Measurements from ENCODE around the gene HOXD12.

Gene HOXD12

GRCh38 chr2:176099728-176100546, at the start of gene HOXD12:
TSS of gene HOXD12 (plus strand) at chr2:176099795. CDS start at chr2:176099802, 7 bp downstream.
- no peak for FAIRE-seq

- FAIRE-seq: no peak
Measured at GRCh38 chr2:176056406-176056805, 43.2 kb upstream of the HOXD12 start.

- no peak for FAIRE-seq
Measured at GRCh38 chr2:176063958-176064357, 35.6 kb upstream of the HOXD12 start.

- no peak for FAIRE-seq
Measured at GRCh38 chr2:176066645-176067588, 32.7 kb upstream of the HOXD12 start.

DNA sequence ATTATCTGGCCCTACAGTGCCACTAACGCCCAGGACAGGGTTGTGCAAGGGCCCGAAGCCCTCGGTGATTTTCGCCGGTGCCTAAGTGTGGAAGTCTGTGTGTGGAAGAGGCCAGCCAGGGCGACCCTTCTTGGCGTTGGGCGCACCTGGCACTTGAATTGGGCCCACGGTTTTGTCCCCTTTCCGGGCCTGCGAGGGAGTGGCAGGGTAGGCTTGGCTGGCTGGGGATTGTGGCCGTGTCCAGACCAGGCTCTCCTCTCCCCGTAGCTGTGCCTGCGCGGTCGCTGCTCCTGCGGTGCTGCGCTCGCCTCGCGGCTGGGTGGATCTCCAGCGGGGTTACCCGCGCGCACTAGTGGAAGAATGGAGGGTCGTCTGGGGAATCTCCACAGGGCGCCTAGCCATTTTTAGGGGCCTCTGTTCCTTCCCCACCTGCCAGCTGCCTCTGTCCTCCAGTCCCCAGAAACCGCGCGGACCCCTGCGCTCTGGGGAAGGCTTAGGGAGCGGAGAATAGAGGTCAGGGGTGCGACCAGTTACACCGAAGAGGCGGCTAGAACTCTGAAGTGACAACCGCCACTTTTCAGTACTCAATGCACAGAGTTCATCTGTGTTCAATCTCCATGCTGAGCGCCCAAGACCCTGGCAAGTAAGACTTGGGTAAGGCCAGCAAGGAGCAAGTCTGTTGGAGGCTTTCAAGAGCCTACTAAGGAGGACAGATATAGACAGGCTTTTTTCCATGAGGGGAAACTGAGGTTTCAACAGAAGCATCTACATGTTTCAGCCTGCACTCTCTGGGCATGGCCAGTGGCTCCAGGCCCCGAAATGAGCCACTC, 31.8 kb upstream of the HOXD12 start:
- no peak for FAIRE-seq

DNA sequence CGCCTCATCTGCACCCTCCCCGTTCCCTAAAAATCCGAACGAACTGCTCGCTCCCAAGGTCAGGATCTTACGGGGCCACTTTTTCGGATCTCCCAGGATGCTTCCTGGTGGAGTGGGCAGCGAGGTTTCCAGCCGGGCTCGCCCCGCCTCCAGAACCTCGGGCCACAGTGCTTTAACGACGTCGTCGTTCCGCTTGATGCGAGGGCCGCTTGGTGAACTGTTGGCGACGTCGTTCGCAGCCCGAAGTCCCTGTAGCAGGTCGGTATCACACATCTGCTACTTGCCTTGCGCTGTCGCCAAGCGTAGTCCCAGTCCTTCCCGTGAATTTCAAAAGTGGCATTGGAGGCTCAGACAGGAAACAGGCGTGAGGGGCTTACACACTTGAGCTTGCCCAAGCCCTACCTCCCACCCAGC, 31.2 kb upstream of the HOXD12 start:
- no peak for FAIRE-seq

GRCh38 chr2:176071330-176072291, 28.0 kb upstream of the HOXD12 start:
- FAIRE-seq: no peak

- no peak for FAIRE-seq
Measured at GRCh38 chr2:176072292-176072669, 27.3 kb upstream of the HOXD12 start.

GRCh38 chr2:176072951-176073904, 26.4 kb upstream of the HOXD12 start:
- FAIRE-seq: no peak

- FAIRE-seq: no peak
Measured at GRCh38 chr2:176074919-176075425, 24.6 kb upstream of the HOXD12 start.

DNA sequence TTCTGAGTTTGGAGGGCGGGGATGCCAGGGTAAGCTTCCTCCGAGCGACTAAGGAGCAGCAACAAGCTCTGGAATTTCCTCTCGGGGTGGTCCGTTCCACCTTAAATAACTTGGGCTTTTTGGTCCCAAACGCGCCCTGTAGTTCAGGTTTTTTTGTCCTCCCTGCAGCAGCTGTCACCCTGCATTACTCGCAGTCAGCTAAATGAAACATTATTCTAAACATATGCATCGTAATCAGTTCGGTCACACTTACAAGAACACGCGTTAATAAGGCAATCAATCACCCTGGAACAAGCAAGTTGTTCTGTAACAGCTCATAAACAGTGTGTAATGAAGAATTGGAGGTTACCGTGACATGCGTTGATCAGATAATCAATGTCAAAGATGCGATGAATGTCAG, 24.1 kb upstream of the HOXD12 start:
- FAIRE-seq: no peak

DNA sequence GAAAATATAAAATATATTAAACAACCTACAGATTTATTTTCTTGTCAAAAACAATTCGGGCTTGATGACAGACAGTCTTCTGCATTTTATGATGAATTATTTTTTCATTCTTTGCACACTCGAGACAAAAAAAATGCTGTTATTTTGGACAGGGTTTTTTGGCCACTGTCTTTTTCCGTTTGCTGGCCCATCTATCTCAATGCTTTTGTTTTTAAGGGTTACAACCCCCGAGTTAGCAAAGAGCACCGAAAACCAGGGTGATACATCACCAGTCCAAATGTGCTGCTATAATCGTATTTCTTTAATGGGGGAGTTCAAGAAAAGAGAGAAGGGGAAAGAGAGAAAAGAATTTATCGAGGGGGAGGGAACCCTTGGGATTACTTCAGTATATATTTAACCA, 23.5 kb upstream of the HOXD12 start:
- no peak for FAIRE-seq

DNA sequence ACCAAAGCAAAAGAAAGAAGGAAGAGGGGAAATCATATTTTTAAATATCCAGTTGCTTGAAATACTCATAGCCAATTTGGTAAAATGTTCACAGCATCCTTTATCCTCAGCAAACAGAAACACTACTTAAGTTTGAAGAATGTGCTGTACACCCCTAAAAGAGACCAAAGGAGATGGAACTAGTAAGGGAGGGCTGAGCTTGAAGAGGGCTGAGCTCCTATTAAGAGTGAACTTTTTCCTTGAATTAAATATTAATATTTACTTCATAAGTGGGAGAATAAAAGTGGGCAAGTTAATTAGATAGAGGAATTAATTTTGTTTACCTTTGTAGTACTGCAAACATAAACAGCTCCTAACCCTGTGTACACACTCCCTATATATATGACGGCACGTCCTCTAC, 22.8 kb upstream of the HOXD12 start:
- FAIRE-seq: no peak

DNA sequence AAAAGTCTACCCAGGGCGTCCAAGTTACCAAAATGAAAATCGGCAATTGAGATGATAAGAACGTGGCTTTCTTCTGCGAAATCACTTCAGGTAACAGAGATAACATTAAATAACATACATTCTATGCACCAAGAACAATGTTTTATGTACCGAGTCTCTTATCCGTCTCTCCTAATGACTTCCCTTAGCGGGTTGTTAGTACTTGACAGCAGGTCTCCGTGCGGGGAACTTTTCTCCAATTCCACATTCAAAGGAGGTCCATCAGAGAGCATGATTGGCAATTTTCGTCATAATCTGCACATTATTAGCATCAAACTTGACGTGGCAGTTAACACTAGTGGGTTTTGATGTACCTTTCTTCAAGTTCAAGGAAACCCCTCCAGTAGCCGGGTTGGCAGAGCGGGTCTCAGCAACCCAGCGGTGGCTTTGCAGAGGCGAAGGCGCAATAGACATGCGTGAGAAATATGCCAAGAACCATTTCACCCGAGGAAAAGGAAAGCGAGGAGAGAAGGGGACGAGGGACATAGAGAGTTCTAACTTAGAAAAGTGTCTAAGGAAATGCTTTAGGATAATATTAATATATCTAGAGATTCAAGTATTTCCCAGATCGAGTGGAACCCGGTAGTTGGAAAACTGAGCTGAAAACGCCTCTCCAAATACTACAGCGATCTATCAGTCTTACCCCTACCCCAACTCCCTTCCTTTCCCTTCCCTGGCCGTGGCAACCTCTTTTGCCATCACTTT, 20.9 kb upstream of the HOXD12 start:
- no peak for FAIRE-seq

DNA sequence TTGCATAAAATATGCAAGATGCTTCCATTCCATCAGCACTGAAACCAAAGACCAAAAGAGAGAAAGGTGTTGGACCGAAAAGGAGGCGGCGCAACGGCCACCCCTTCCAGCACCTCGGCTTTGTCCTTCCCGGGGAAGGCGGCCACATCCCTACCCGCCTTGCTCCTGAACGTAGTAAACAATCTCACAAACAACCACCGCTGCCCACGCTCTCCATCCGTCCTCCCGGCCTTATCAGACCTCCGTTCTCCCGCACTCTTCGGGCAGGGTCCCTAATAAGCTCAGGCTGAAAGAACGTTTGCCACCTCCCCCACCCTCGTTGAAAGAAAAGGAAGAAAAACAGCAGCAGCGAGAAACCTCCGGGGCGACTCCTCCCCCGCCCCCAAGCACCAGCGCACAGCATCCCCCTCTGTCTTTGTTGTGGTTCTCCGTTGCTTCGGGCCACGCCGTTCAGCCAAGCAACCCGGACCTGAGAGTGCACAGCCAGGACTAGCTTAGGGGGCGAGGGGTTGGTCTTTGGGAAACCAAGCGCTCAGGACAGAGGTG, 20.2 kb upstream of the HOXD12 start:
- FAIRE-seq: no peak

DNA sequence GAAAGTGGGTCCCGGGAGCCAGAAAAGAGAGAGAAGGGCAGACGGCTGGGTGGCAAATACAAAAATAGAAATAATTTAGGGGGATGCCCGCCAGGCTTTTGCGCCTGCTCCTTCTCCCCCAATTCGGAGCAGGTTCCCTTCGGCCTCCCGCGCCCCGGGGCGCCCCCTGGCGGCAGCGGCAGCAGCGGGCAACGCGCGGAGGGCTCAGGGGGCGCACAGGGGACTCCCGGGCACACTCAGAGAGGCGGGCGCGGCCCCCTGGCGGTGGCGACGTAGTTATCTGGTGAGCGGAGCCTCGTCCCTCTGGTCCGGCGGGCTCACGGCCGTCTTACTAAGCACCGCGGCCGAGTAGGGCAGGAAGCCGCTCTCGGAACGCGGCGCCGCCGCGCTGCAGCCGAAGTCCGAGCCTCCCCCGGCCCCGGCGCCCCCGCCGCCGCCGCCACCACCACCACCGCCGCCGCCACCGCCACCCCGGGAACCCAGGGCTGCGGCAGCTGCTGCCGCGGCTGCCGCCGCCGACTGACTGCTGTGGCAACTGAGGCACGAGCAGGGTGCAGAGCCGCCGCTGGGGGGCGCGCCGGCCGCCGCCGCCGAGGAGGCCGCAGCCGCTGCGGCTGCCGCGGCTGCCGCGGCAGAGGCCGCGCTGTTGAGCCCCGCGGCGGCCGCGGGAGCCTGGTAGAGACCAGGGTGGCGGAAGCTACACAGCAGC, 19.6 kb upstream of the HOXD12 start:
- no peak for FAIRE-seq

DNA sequence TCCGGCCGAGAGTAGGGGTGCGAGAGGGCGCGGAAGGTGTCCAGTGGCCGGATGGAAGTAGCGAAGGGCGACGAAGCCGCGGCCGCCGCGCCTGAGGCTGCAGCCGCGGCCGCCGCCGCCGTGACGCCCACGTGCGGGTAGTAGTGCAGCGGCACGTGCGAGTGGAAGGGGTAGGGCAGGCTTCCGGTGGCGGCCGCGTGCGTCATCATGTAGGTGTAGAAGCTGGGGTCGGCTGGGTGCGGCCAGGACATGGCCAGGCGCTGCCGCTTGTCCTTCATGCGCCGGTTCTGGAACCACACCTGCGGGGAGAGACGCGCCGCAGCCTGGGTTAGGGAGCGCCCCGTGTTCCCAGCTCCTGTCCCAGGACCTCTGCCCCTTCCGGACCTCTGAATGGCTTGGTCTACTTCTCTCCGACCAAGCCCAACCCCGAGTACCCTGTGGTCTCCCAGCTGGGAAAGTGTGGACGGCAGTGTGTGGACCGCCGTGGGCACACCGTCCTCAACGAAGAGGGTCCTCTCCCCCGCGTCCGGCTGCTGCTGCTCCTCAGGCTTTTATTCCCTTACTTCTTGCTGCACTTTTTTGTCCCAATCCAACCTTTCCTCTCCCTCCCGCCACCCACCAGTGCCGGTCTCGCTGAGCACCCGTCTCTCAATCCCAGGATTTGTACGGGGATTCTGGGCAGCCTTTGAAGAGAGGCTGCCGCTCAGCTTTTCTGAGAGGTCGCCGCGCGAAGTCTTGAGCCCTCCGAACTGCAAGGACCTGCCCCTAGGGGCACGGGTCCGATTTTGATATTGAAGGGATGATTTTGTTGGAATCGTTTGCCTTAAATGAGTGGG, 18.8 kb upstream of the HOXD12 start:
- no peak for FAIRE-seq

Data from G401.6 (cell line).